ENCODE data around the gene TRIM44. TPM values are rescaled to one million over a fixed set of nuclear protein-coding genes. Genes with fewer than 3 reads are reported as not detected.
"Not testable (repeated sequence)": the region's sequence is repeated elsewhere in the genome, so short reads cannot be mapped to it uniquely, and the experiment has no call there.

Gene TRIM44
- total RNA-seq, 4 donors from 2014 or later: 35.6 to 70.6 (median 43.2) TPM

DNA sequence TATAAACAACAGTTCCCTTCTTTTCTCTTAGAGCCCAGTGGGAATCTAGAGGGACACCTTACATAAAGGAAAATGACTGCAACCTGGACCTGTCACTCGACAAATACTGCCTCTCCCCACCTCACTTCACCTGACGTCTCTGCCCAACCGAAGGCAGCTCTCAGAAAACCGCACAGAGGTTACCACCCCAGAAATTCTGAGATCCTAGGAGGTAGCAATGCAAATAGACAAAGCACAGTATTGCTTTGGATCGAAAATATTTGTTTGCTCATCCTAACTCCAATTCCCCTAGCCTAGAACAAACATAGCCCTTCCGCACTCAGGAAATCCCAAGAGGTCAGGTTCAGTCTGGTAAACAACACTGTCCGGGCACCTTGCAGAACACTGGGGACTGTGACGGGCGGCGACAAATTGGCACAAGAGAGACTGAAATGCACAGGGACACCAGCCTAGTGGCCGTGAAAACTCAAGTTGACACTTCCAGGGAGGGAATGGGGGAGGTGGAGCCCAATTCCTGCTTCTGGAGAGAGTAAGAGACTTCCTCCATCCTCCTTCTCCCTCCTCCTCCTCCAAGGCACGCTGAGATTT lies 420 bp upstream of the TRIM44 start:
- Histone ChIP-seq H3K4me3 (peak overlapping the region; percentile 52 to 89), H3K9me3 (peaks cover 0 to 24% (median 3%) of the 10 kb centered on the region in 3 donors), H3K36me3 (peaks cover 0 to under 1% of the 10 kb centered on the region in 2 donors), H3K27ac (peak overlapping the region; percentile 69 to 96 (median 94)), H3K4me1 (peaks cover 2 to 36% (median 8%) of the 10 kb centered on the region in 3 donors), H3K27me3 (no peaks in the 10 kb centered on the region)
- WGBS, 2 donors (ENCODE audit: low coverage in 1 of 2): 0% methylated on average over 10 of the region's 12 CpGs; no CpG with 5 or more reads in 1 of the 2 donors
- ATAC-seq: peak; percentile 30
- TF ChIP-seq POLR2AphosphoS5 (IDR thresholded peaks at IDR 0.05) (no peak), EP300 (IDR thresholded peaks at IDR 0.05) (no peak), POLR2A (IDR thresholded peaks at IDR 0.05) (no peak)
- TF ChIP-seq, protein P1, sequence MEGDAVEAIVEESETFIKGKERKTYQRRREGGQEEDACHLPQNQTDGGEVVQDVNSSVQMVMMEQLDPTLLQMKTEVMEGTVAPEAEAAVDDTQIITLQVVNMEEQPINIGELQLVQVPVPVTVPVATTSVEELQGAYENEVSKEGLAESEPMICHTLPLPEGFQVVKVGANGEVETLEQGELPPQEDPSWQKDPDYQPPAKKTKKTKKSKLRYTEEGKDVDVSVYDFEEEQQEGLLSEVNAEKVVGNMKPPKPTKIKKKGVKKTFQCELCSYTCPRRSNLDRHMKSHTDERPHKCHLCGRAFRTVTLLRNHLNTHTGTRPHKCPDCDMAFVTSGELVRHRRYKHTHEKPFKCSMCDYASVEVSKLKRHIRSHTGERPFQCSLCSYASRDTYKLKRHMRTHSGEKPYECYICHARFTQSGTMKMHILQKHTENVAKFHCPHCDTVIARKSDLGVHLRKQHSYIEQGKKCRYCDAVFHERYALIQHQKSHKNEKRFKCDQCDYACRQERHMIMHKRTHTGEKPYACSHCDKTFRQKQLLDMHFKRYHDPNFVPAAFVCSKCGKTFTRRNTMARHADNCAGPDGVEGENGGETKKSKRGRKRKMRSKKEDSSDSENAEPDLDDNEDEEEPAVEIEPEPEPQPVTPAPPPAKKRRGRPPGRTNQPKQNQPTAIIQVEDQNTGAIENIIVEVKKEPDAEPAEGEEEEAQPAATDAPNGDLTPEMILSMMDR (IDR thresholded peaks at IDR 0.05): no peak

DNA sequence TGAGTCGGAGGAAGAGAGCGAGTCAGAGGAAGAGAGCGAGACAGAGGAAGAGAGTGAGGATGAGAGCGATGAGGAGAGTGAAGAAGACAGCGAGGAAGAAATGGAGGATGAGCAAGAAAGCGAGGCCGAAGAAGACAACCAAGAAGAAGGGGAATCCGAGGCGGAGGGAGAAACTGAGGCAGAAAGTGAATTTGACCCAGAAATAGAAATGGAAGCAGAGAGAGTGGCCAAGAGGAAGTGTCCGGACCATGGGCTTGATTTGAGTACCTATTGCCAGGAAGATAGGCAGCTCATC lies 780 bp downstream of the TRIM44 start:
- Histone ChIP-seq H3K4me3 (peak overlapping the region; percentile 52 to 89), H3K9me3 (peaks cover 0 to 29% (median 3%) of the 10 kb centered on the region in 3 donors), H3K4me1 (peaks cover 2 to 36% (median 8%) of the 10 kb centered on the region in 3 donors), H3K27ac (peak overlapping the region; percentile 69 to 96 (median 94)), H3K27me3 (no peaks in the 10 kb centered on the region), H3K36me3 (peaks cover 0 to 8% of the 10 kb centered on the region in 2 donors)
- TF ChIP-seq POLR2A (IDR thresholded peaks at IDR 0.05) (no peak), POLR2AphosphoS5 (IDR thresholded peaks at IDR 0.05) (no peak), EP300 (IDR thresholded peaks at IDR 0.05) (no peak)
- TF ChIP-seq, protein P1 (IDR thresholded peaks at IDR 0.05): no peak
- ATAC-seq: no peak
- WGBS, 2 donors (ENCODE audit: low coverage in 1 of 2): 81 to 87% methylated on average over 7 to 10 of the region's 10 CpGs

DNA sequence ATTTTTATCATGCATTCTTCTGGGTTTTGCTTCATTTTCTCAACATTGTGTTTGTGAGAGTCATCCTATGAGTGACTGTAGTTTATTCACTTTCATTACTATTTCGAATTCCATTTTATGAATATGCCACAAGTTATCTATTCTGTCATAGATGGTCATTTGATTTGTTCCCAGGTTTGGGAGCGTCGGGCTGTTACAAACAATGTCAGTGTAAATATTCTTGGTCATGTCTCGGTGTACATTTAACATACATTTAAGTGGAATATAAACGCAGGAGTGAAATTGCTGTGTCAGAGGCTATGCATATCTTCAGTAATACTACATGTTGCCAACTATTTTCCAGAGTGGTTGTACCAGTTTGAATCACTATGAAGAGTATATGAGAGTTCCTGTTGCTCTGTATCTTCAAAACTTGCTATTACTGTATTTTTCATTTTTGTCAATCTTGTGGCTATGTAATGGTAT lies 2.4 kb downstream of the TRIM44 start:
- no peak for ATAC-seq
- Histone ChIP-seq H3K4me3 (no peak overlapping the region), H3K4me1 (peaks cover 2 to 37% (median 8%) of the 10 kb centered on the region in 3 donors), H3K9me3 (peaks cover 0 to 31% (median 3%) of the 10 kb centered on the region in 3 donors), H3K27me3 (no peaks in the 10 kb centered on the region), H3K27ac (no peak overlapping the region), H3K36me3 (peaks cover 0 to 9% of the 10 kb centered on the region in 2 donors)
- WGBS, 2 donors (ENCODE audit: low coverage in 1 of 2): 92 to 95% methylated on average over 5 of the region's 5 CpGs
- TF ChIP-seq, protein P1 (IDR thresholded peaks at IDR 0.05): no peak
- TF ChIP-seq POLR2AphosphoS5 (IDR thresholded peaks at IDR 0.05) (no peak), POLR2A (IDR thresholded peaks at IDR 0.05) (no peak), EP300 (IDR thresholded peaks at IDR 0.05) (no peak)

DNA sequence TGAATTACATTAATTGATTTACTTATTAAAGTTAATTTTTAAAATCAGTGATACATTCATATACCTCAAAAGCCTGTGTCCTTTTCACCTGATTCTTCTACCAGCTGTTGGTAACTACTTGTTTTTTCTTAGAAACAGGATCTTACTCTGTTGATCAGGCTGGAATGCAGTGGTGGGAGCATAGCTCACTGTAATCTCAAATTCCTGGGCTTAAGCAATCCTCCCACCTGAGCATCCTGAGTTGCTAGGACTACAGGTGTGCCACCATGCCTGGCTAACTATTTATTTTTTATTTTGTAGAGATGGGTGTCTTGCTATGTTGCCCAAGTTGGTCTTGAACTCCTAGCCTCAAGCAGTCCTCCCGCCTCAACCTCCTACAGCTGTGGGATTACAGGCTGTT lies 4.7 kb downstream of the TRIM44 start:
- 100% methylated on average over 1 of the region's 1 CpG for WGBS, 2 donors (ENCODE audit: low coverage in 1 of 2)
- H3K27ac ChIP-seq: no peak overlapping the region
- no peak for ATAC-seq
- H3K4me1 ChIP-seq: peaks cover 7 to 43% (median 12%) of the 10 kb centered on the region in 3 donors
- H3K9me3 ChIP-seq: peaks cover 0 to 31% (median 3%) of the 10 kb centered on the region in 3 donors
- no peaks in the 10 kb centered on the region for H3K27me3 ChIP-seq
- H3K4me3 ChIP-seq: no peak overlapping the region
- TF ChIP-seq POLR2A (IDR thresholded peaks at IDR 0.05) (no peak), EP300 (IDR thresholded peaks at IDR 0.05) (no peak), POLR2AphosphoS5 (IDR thresholded peaks at IDR 0.05) (no peak)
- TF ChIP-seq, protein P1 (IDR thresholded peaks at IDR 0.05): no peak
- H3K36me3 ChIP-seq: peaks cover 0 to 9% of the 10 kb centered on the region in 2 donors

DNA sequence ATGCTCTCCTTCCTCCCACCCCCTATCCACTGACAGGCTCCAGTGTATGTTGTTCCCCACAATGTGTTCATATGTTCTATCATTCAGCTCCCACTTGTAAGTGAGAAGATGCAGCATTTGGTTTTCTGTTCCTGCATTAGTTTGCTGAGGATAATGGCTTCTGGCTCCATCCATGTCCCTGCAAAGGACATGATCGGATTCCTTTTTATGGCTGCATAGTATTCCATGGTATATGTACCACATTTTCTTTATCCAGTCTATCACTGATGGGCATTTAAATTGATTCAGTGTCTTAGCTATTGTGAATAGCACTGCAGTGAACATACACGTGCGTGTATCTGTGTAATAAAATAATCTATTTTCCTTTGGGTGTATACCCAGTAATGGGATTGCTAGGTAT lies 5.8 kb downstream of the TRIM44 start:
- H3K27ac ChIP-seq, ATAC-seq, H3K27me3 ChIP-seq, H3K36me3 ChIP-seq, H3K4me3 ChIP-seq: not testable (repeated sequence)
- 91 to 93% methylated on average over 3 of the region's 3 CpGs for WGBS, 2 donors (ENCODE audit: low coverage in 1 of 2)
- peaks cover 0 to 31% (median 3%) of the 10 kb centered on the region in 3 donors for H3K9me3 ChIP-seq
- peaks cover 7 to 47% (median 10%) of the 10 kb centered on the region in 3 donors for H3K4me1 ChIP-seq
